ENCODE results near the gene LRP5.
"Not testable (repeated sequence)": the region's sequence is repeated elsewhere in the genome, so short reads cannot be mapped to it uniquely, and the experiment has no call there.

Gene LRP5

DNA sequence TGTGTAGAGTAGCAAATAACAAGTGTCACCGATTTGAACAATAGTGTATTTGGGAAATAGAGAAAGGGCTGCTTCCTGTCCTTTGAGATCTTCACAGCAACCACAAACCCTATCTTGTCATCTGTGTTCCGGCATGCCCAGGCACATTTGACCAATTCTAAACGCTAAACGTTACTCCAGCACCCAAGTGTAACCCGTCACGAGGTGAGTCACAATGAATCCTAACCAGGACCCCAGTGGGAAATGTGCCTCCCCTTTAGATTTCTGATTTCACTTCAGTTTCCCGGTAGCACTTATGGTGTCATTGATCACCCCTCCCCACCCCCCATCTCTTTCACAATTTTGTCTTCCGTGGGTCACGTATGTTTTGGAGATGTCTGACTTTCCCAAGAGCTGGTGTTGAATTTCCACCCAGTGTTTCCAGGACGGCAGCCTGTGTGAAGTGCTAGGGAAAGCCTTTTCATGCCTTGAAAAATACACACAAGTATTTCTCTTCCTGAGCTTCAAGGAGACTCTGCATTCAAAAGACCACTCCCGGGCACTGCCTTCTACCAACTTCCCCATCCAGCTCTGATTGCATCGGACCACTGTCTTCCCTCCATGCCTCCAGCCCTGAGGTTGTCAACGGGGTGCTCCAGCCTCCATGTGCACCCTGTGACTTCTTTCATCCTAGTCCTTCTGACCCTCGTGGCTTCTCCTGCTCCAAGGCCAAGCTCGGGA, 30.1 kb upstream of the LRP5 start:
- peak; percentile 73 to 91 (median 75) for DNase-seq

GRCh38 chr11:68282861-68283230, 29.5 kb upstream of the LRP5 start:
- no peak for DNase-seq

GRCh38 chr11:68284588-68284987, 27.8 kb upstream of the LRP5 start:
- peak in 1 of 3 donors; percentile 33 for DNase-seq

GRCh38 chr11:68287419-68287818, 25.0 kb upstream of the LRP5 start:
- DNase-seq = no peak

- no peak for DNase-seq
Observed at GRCh38 chr11:68289456-68289855, 22.9 kb upstream of the LRP5 start.

- no peak for DNase-seq
Observed at GRCh38 chr11:68293708-68294107, 18.7 kb upstream of the LRP5 start.

DNA sequence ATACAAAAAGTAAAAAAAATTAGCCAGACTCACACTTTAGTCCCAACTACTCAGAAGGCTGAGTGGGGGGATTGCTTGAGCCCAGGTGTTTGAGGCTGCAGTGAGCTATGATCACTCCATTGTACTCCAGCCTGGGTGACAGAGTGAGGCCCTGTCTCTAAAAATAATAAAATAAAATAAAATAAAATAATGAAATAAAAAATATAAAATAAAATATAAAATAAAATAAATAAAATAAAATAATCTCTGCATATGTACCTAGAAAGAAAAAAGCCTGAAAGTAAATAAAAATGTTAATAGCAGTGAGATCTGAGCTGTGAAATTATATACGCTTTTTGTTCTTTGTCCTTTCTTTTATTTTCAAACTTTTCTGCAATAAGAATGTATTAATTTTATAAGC, 17.1 kb upstream of the LRP5 start:
- DNase-seq = no peak

- no peak for DNase-seq
Observed at GRCh38 chr11:68295940-68296339, 16.5 kb upstream of the LRP5 start.

DNA sequence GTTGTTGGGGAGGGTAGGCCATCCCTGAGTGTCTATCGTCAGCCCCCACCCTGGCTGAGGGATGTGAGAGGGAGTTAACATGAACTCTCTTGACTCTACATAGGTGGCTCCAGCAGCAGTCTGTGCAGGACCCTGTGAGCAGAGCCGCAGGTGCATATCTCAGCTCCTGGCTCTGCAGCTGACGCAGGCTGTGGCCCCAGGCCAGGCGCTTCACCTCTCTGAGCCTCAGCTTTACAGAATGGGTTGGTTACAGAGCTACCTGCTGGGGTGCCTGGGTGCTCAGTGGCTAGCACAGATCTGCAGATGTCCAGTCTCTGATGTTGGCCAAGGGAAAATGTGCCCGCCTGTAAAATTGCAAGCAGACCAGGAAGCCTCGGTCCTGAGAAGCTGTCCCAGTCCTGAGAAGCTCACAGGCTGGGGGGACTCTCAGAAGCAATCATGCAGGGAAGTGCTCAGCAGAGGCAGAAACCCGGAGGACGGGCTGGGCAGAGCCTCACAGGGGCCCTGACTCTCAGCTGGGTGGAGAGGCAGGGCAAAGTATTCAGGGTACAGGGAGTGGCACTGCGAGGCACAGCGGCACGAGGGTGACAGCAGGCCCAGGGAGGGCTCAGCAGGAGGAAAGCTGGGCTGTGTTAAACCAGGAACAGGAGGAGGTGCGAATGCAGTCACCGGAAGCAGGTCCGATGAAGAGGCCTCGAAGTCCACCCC, 15.9 kb upstream of the LRP5 start:
- DNase-seq = no peak

DNA sequence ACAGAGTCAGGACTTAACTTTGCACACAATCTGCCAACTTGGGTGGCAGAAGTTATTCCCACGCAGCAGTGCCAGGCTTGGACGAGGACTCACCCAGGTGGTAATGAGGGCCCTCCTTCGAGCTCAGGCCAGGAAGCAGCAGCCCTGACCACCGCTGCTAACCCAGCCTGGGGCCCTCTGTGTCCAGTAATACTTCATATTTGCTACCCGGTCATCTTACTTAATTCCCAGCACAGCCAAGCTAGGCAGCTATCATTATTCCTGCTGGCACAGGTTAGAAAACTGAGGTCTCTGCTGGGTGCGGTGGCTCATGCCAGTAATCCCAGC, 15.4 kb upstream of the LRP5 start:
- DNase-seq = no peak

DNA sequence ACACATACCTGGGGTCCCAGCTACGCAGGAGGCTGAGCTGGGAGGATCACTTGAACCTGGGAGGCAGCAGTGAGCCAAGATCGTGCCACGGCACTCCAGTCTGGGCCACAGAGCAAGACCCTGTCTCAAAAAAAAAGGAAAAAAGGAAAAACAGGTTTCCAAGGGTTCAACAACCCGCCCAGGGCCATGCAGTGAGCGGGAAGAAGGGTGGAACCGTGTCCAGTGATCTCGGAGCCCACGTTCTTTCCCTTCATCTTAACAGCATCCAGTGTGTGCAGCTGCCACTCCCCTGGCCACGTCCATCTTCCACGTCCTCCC, 14.9 kb upstream of the LRP5 start:
- DNase-seq = no peak

DNA sequence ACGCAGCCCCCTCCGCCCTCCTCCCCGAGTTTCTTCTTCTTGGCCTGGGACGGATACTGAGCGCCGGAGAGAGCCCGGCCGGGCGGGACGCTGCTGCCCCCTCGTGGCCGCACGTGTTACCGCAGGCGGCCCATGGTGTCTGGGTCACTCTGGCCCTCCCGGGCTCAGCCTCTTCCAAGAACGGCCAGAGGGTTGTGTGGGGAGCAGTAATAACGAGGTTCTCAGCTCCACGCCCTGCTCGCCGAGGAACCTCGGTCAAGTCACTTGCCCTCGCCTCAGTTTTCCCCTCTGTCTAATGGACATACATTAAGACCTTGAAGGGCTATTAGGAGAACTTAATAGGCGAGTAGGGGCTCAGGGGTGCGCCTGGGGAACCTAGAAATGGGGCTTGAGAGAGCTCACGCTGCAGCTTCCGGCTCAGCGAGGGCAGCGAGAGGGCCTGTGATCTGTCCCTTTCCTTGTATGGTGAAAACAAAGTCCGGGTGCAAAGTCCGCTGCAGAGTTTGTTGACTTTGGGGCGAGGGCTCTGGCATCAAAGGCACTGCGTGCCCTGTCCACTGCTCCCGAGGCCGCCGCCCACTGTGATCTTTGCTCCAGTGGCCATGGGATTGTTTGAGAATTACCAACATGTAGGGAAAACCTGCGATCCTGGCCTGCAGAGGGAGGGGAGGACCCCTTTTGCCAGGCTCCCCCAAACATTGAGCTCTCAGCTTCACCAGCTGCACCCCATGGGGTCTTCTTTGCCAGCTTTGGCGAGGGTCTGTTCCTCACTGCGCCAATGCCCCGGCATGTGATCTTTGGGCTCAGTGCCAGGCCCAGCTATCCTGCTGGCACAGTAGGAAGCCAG, 14.4 kb upstream of the LRP5 start:
- peak; percentile 76 to 89 (median 88) for DNase-seq

DNA sequence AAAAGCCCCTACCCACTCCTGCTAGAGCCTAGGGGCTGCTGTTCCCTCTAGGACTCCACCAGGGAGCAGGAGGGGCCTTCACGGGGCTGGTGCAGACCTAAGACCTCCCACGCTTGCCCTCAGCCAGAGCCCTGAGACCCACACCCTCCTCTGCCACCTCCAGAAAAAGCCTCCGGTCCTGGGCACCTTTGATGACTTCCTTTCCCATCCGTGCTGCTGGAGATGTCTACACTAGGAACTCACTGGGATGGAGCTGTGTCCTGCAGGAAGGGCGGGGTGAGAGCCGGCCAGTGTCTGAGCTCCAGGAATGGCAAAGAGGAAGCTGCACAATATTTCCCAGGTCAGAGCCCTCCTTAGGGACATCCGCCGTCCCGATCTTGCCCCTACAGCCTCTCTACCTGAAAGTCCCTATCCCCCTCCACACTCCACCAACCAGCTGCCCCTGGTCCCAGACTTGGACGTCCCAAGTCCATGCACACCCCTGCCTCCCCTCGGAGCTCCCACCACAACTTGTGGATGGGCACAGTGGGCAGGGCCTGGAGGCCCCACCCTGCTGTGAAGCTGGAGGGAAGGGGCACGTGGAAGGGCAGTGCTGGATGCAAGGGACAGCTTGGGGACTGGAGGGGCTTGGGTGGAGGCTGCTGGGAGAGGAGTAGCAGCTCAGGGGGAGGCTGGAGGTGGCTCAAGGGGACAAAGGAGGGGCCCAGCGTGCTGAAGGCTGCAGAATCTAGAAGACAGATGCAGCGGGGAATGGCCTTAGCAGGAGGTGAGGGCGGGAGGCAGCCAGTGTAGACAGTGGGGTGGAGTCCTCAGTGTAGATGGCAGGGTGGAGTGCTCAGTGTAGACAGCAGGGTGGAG, 13.5 kb upstream of the LRP5 start:
- no peak for DNase-seq

DNA sequence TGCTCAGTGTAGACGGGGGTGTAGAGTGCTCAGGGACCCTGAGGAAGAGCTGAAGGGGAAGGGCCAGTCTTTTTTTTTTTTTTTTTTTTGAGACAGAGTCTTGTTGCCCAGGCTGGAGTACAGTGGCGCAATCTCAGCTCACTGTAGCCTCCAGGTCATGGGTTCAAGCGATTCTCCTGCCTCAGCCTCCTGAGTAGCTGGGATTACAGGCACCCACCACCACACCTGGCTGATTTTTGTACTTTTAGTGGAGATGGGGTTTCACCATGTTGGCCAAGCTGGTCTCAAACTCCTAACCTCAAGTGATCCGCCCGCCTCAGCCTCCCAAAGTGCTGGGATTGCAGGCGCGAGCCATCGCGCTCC, 12.9 kb upstream of the LRP5 start:
- not testable (repeated sequence) for DNase-seq

DNA sequence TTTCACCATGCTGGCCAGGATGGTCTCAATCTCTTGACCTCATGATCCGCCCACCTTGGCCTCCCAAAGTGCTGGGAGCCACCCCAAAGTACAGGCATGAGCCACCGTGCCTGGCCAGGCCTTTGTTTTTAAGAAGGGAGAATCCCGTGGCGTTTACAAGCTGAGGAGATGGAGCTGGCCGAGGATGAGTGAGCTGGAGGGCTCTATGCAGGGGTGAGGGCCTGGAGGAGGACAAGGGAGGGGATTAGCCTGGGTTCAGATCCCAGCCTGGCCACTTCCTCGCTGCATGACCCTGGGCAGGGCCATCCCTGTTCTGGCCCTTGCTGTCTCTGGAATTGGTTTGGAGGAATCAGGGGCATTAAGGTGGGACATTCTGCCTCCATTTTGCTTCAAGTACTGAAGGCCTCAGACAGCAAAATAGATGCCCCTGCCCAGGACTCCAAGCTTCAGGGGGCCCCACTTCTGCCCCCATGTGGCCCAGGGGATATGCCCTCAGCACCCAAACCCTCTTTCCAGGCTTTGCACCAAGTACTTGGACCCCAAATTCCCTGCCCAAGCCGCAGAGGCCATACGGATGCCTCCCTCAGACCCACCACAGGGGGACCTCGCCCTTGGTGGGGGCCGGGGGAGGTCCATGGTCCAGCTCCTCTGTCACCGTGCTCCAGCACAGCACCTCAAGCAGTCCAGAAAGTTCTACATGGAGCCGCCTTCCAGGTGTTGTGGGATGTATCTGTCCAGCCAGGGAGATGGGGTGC, 12.1 kb upstream of the LRP5 start:
- no peak for DNase-seq

DNA sequence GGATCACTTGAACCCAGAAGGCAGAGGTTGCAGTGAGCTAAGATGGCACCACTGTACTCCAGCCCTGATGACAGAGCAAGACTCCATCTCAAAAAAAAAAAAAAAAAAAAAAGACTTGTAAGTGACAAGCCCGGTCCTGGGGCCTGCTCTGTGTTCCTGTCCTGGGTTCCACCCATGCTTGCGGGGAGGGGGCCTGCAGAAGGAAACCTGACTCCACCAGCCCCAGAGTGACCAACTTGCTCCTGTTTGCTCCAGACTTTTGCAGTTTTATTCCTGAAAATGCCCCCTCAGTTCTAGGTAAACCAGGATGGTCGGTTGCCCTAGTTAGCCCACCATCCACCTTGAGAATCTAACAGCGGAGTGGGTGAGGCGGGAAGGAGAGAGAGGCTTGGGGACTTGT, 10.1 kb upstream of the LRP5 start:
- DNase-seq = no peak

- DNase-seq = peak; percentile 33 to 44 (median 43)
Observed at GRCh38 chr11:68302670-68303069, 9.7 kb upstream of the LRP5 start.

DNA sequence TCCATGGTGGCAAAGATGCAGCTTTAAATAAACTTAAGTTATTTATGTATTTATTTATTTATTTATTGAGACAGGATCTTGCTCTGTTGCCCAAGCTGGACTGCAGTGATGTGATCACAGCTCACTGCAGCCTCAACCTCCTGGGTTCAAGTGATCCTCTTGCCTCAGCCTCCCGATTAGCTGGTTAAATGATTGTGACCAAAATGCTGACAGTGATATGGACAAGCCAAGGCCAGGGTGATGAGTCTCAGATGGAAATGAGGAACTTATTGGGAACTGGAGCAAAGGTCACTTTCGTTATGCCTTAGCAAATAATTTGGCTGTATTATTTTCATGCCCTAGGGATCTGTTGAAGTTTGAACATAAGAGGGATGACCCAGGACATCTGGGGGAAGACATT, 9.3 kb upstream of the LRP5 start:
- DNase-seq = peak; percentile 70 to 85 (median 77)

DNA sequence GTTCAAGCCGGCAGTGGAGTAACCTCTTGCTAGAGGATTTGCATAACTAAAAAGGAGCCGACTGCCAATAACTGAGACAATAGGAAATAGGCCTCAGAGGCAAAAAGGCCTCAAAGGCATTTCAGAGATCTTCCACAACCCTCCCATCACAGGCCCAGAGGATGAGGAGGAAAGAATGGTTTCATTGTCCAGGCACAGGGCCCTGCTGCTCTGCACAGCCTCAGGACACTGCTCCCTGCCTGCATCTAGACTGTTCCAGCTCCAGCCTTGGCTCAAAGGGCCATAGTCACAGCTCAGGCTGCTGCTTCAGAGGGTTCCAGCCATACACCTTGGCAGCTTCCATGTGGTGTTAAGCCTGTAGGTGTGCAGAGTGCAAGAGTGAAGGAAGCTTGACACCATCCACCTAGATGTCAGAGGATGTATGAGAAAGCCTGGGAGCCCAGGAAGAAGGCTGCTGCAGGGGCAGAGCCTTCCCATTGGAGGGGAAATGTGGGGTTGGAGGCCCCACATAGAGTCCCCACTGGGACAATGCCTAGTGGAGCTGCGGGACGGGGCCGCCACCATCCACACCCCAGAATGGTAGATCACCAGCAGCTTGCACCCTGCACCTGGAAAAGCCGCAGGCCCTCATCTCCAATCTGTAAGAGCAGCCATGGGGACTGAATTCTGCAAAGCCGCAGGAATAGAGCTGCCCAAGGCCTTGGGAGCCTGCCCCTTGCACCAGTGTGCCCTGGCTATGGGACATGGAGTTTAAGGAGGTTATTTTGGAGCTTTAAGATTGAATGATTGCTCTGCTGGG, 8.2 kb upstream of the LRP5 start:
- DNase-seq = no peak

DNA sequence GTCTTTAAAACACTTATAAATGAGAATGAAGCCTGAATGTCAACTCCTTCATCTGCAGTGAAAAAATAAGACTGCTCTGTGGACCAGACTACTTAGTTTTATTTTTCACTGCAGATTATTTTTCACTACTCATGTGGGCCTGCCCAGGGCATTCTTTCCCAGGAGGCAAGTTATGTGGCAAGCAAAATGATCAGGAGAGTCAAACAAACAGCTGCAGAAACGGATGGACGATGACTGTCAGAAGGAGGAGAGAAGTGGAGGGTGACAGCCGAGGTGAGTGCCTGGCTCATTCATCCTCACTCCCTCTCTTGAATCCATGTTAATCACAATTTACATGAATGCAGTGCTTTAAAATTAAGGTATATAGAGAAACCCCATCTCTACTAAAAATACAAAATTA, 5.8 kb upstream of the LRP5 start:
- no peak for DNase-seq

DNA sequence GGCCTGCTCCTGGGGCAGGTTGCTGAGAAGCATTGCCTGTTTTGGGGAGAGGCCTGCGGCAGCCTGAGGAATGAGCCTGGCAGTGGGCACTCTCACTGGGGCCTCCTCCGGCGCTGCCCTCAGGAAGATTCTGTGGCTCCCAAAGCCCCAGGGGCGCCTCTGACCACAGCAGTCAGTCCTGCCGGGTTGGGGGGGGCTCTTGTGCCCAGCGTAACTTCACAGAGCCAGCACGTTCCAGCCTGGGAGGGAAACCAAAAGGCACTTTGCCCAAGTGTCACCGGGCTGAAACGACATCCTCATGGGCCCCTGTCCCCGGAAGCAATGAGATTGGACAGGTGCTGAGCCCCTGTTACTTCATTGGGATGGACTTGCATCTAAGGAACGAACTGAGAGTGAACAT, 4.3 kb upstream of the LRP5 start:
- DNase-seq = no peak
